Measurements from ENCODE around the gene COL16A1. TPM values are rescaled to one million over a fixed set of nuclear protein-coding genes. Genes with fewer than 3 reads are reported as not detected.
A peak's percentile ranks its signal among the peaks of the same experiment; 100 is the strongest.

COL16A1 gene
- total RNA-seq, 1 donor from 2014 or later = 121 TPM

GRCh38 chr1:31623365-31623764 is 80.5 kb downstream of the COL16A1 start:
- H3K4me3 ChIP-seq (ENCODE audit: low read depth, low read length) = no peak overlapping the region
- H3K36me3 ChIP-seq (ENCODE audit: control insufficient read depth, insufficient read depth, low read length) = peaks cover 3% of the 10 kb centered on the region
- DNase-seq (ENCODE audit: low read depth) (no peak), FAIRE-seq (no peak)
- TF ChIP-seq CTCF (IDR thresholded peaks at IDR 0.05; ENCODE audit: insufficient read depth, low read length, severe bottlenecking) = no peak
- H3K27me3 ChIP-seq (ENCODE audit: control insufficient read depth, insufficient read depth, low read length) = peaks cover 5% of the 10 kb centered on the region

- FAIRE-seq = peak; percentile 83
- no peak for TF ChIP-seq CTCF (IDR thresholded peaks at IDR 0.05; ENCODE audit: insufficient read depth, low read length, severe bottlenecking)
- no peak overlapping the region for H3K4me3 ChIP-seq (ENCODE audit: low read depth, low read length)
- no peak for DNase-seq (ENCODE audit: low read depth)
- peaks cover 8% of the 10 kb centered on the region for H3K27me3 ChIP-seq (ENCODE audit: control insufficient read depth, insufficient read depth, low read length)
- H3K36me3 ChIP-seq (ENCODE audit: control insufficient read depth, insufficient read depth, low read length) = no peaks in the 10 kb centered on the region
Observed at GRCh38 chr1:31621847-31622730, 81.7 kb downstream of the COL16A1 start.

- TF ChIP-seq CTCF (IDR thresholded peaks at IDR 0.05; ENCODE audit: insufficient read depth, low read length, severe bottlenecking) = no peak
- Histone ChIP-seq H3K27me3 (ENCODE audit: control insufficient read depth, insufficient read depth, low read length) (peaks cover 13% of the 10 kb centered on the region), H3K36me3 (ENCODE audit: control insufficient read depth, insufficient read depth, low read length) (no peaks in the 10 kb centered on the region), H3K4me3 (ENCODE audit: low read depth, low read length) (no peak overlapping the region)
- no peak for FAIRE-seq
- no peak for DNase-seq (ENCODE audit: low read depth)
Observed at GRCh38 chr1:31621498-31621820, 82.4 kb downstream of the COL16A1 start.

GRCh38 chr1:31620631-31621497 is 83.0 kb downstream of the COL16A1 start:
- Histone ChIP-seq H3K36me3 (ENCODE audit: control insufficient read depth, insufficient read depth, low read length) (no peaks in the 10 kb centered on the region), H3K4me3 (ENCODE audit: low read depth, low read length) (no peak overlapping the region), H3K27me3 (ENCODE audit: control insufficient read depth, insufficient read depth, low read length) (peaks cover 17% of the 10 kb centered on the region)
- no peak for TF ChIP-seq CTCF (IDR thresholded peaks at IDR 0.05; ENCODE audit: insufficient read depth, low read length, severe bottlenecking)
- FAIRE-seq = peak; percentile 32
- DNase-seq (ENCODE audit: low read depth) = no peak

- Histone ChIP-seq H3K36me3 (ENCODE audit: control insufficient read depth, insufficient read depth, low read length) (no peaks in the 10 kb centered on the region), H3K4me3 (ENCODE audit: low read depth, low read length) (no peak overlapping the region), H3K27me3 (ENCODE audit: control insufficient read depth, insufficient read depth, low read length) (peaks cover 17% of the 10 kb centered on the region)
- DNase-seq (ENCODE audit: low read depth) = no peak
- FAIRE-seq = no peak
- no peak for TF ChIP-seq CTCF (IDR thresholded peaks at IDR 0.05; ENCODE audit: insufficient read depth, low read length, severe bottlenecking)
Observed at GRCh38 chr1:31618916-31619846, 84.6 kb downstream of the COL16A1 start.
